Measurements from ENCODE around the gene TRIM9. TPM values are rescaled to one million over a fixed set of nuclear protein-coding genes. Genes with fewer than 3 reads are reported as not detected.

The TRIM9 gene
- total and polyA plus RNA-seq, 4 donors, result 0.08 to 1.3 (median 0.50) TPM

- no peak for TF ChIP-seq CTCF (IDR thresholded peaks at IDR 0.05; ENCODE audit: control extremely low read depth, extremely low read depth)
- WGBS, 2 donors, result 99 to 100% methylated on average over 3 of the region's 3 CpGs
- no peak overlapping the region for H3K27ac ChIP-seq (ENCODE audit: low read depth in 1 of 2, low read length in 1 of 2)
- H3K9me3 ChIP-seq (ENCODE audit: control insufficient read depth in 4 of 4, insufficient read depth in 3 of 4, low read length in 3 of 4), result no peaks in the 10 kb centered on the region
- H3K4me3 ChIP-seq, result no peak overlapping the region
- no peaks in the 10 kb centered on the region for H3K27me3 ChIP-seq (ENCODE audit: control insufficient read depth in 3 of 3, insufficient read depth in 3 of 3, low read length in 2 of 3)
- H3K4me1 ChIP-seq (ENCODE audit: control insufficient read depth in 5 of 5, insufficient read depth in 5 of 5, low read length in 5 of 5), result no peaks in the 10 kb centered on the region
- no peak overlapping the region for H3K9ac ChIP-seq (ENCODE audit: insufficient read depth in 1 of 2, low read length in 2 of 2)
- ATAC-seq (ENCODE audit: insufficient read depth, low FRiP score) (no peak), DNase-seq (no peak)
- peaks cover 0 to 13% (median 5%) of the 10 kb centered on the region in 4 donors for H3K36me3 ChIP-seq (ENCODE audit: control insufficient read depth in 4 of 4, insufficient read depth in 4 of 4, low read length in 4 of 4)
Measured at GRCh38 chr14:50931559-50931958, 163.3 kb downstream of the TRIM9 start.

- Histone ChIP-seq H3K27me3 (ENCODE audit: control insufficient read depth in 3 of 3, insufficient read depth in 3 of 3, low read length in 2 of 3) (no peaks in the 10 kb centered on the region), H3K9ac (ENCODE audit: insufficient read depth in 1 of 2, low read length in 2 of 2) (no peak overlapping the region), H3K36me3 (ENCODE audit: control insufficient read depth in 4 of 4, insufficient read depth in 4 of 4, low read length in 4 of 4) (peaks cover 0 to 13% (median 5%) of the 10 kb centered on the region in 4 donors), H3K4me3 (no peak overlapping the region), H3K9me3 (ENCODE audit: control insufficient read depth in 4 of 4, insufficient read depth in 3 of 4, low read length in 3 of 4) (no peaks in the 10 kb centered on the region), H3K27ac (ENCODE audit: low read depth in 1 of 2, low read length in 1 of 2) (no peak overlapping the region), H3K4me1 (ENCODE audit: control insufficient read depth in 5 of 5, insufficient read depth in 5 of 5, low read length in 5 of 5) (no peaks in the 10 kb centered on the region)
- 70 to 99% methylated on average over 2 of the region's 2 CpGs for WGBS, 2 donors
- no peak for ATAC-seq (ENCODE audit: insufficient read depth, low FRiP score)
- TF ChIP-seq CTCF (IDR thresholded peaks at IDR 0.05; ENCODE audit: control extremely low read depth, extremely low read depth), result no peak
- DNase-seq, result no peak
Measured at GRCh38 chr14:50929506-50929905, 165.4 kb downstream of the TRIM9 start.

GRCh38 chr14:50928002-50928635 is 166.8 kb downstream of the TRIM9 start:
- ATAC-seq (ENCODE audit: insufficient read depth, low FRiP score) (peak; percentile 74), DNase-seq (peak in 2 of 3 donors; percentile 5 to 19)
- TF ChIP-seq CTCF (IDR thresholded peaks at IDR 0.05; ENCODE audit: control extremely low read depth, extremely low read depth), result no peak

More at GRCh38 chr14:50928002-50928635, 166.8 kb downstream of the TRIM9 start:
- Histone ChIP-seq H3K27ac (ENCODE audit: low read depth in 1 of 2, low read length in 1 of 2) (peak overlapping the region in 1 of 2 donors; percentile 45), H3K36me3 (ENCODE audit: control insufficient read depth in 4 of 4, insufficient read depth in 4 of 4, low read length in 4 of 4) (peaks cover 0 to 13% (median 5%) of the 10 kb centered on the region in 4 donors), H3K4me3 (no peak overlapping the region), H3K9me3 (ENCODE audit: control insufficient read depth in 4 of 4, insufficient read depth in 3 of 4, low read length in 3 of 4) (no peaks in the 10 kb centered on the region), H3K9ac (ENCODE audit: insufficient read depth in 1 of 2, low read length in 2 of 2) (no peak overlapping the region), H3K27me3 (ENCODE audit: control insufficient read depth in 3 of 3, insufficient read depth in 3 of 3, low read length in 2 of 3) (no peaks in the 10 kb centered on the region), H3K4me1 (ENCODE audit: control insufficient read depth in 5 of 5, insufficient read depth in 5 of 5, low read length in 5 of 5) (no peaks in the 10 kb centered on the region)
- WGBS, 2 donors, result 61 to 72% methylated on average over 6 of the region's 6 CpGs
